ENCODE results near the gene TMCO6. TPM values are rescaled to one million over a fixed set of nuclear protein-coding genes. Genes with fewer than 3 reads are reported as not detected.
"Not testable (repeated sequence)": the region's sequence is repeated elsewhere in the genome, so short reads cannot be mapped to it uniquely, and the experiment has no call there.

Gene TMCO6
- 10 to 100 TPM; 12.6 to 18.7 (median 17.5) TPM for polyA plus RNA-seq

- peak within 1 kb of the TSS; percentile 41 for H3K27ac ChIP-seq (ENCODE audit: low read depth, low read length)
- WGBS, 3 donors: 0 to 1% (median 0%) methylated on average over 57 to 63 of the region's 63 CpGs
Observed at GRCh38 chr5:140639148-140639981, at the start of gene TMCO6. TSS of gene TMCO6 (plus strand) at chr5:140639451. CDS start at chr5:140639528, 77 bp downstream.

GRCh38 chr5:140590861-140591260 lies 48.4 kb upstream of the TMCO6 start:
- WGBS, 3 donors: 87 to 95% (median 95%) methylated on average over 7 of the region's 7 CpGs
- H3K27ac ChIP-seq (ENCODE audit: low read depth, low read length): no peak overlapping the region

- 74 to 75% (median 75%) methylated on average over 5 of the region's 5 CpGs for WGBS, 3 donors
Observed at GRCh38 chr5:140591747-140592372, 47.4 kb upstream of the TMCO6 start.

GRCh38 chr5:140593070-140593469 lies 46.2 kb upstream of the TMCO6 start:
- WGBS, 3 donors: 37 to 56% (median 50%) methylated on average over 10 to 12 of the region's 14 CpGs

More at GRCh38 chr5:140591747-140592372, 47.4 kb upstream of the TMCO6 start:
- H3K27ac ChIP-seq (ENCODE audit: low read depth, low read length): no peak overlapping the region

GRCh38 chr5:140594169-140594568 lies 45.1 kb upstream of the TMCO6 start:
- H3K27ac ChIP-seq (ENCODE audit: low read depth, low read length): no peak overlapping the region
- 57 to 79% (median 72%) methylated on average over 4 to 6 of the region's 6 CpGs for WGBS, 3 donors

More at GRCh38 chr5:140593070-140593469, 46.2 kb upstream of the TMCO6 start:
- H3K27ac ChIP-seq (ENCODE audit: low read depth, low read length): not testable (repeated sequence)

- H3K27ac ChIP-seq (ENCODE audit: low read depth, low read length): no peak overlapping the region
- WGBS, 3 donors: 61 to 64% (median 61%) methylated on average over 5 of the region's 5 CpGs
Observed at GRCh38 chr5:140595538-140596300, 43.5 kb upstream of the TMCO6 start.

- H3K27ac ChIP-seq (ENCODE audit: low read depth, low read length): no peak overlapping the region
- WGBS, 3 donors: 33 to 44% (median 43%) methylated on average over 1 of the region's 1 CpG
Observed at GRCh38 chr5:140596321-140596741, 42.9 kb upstream of the TMCO6 start.

- 86 to 91% (median 88%) methylated on average over 2 of the region's 2 CpGs for WGBS, 3 donors
- no peak overlapping the region for H3K27ac ChIP-seq (ENCODE audit: low read depth, low read length)
Observed at GRCh38 chr5:140598836-140599235, 40.4 kb upstream of the TMCO6 start.

GRCh38 chr5:140600096-140600495 lies 39.2 kb upstream of the TMCO6 start:
- no peak overlapping the region for H3K27ac ChIP-seq (ENCODE audit: low read depth, low read length)

- H3K27ac ChIP-seq (ENCODE audit: low read depth, low read length): no peak overlapping the region
- 73 to 83% (median 75%) methylated on average over 4 of the region's 4 CpGs for WGBS, 3 donors
Observed at GRCh38 chr5:140602147-140602546, 37.1 kb upstream of the TMCO6 start.

- H3K27ac ChIP-seq (ENCODE audit: low read depth, low read length): not testable (repeated sequence)
- 89 to 91% (median 89%) methylated on average over 4 of the region's 4 CpGs for WGBS, 3 donors
Observed at GRCh38 chr5:140603446-140603698, 35.9 kb upstream of the TMCO6 start.

GRCh38 chr5:140603734-140604133 lies 35.5 kb upstream of the TMCO6 start:
- WGBS, 3 donors: 95 to 100% (median 96%) methylated on average over 2 of the region's 2 CpGs
- no peak overlapping the region for H3K27ac ChIP-seq (ENCODE audit: low read depth, low read length)

GRCh38 chr5:140605879-140606278 lies 33.4 kb upstream of the TMCO6 start:
- 56 to 88% (median 57%) methylated on average over 3 of the region's 3 CpGs for WGBS, 3 donors
- H3K27ac ChIP-seq (ENCODE audit: low read depth, low read length): no peak overlapping the region

- H3K27ac ChIP-seq (ENCODE audit: low read depth, low read length): no peak overlapping the region
- 56 to 96% (median 67%) methylated on average over 2 of the region's 2 CpGs for WGBS, 3 donors
Observed at GRCh38 chr5:140607031-140607430, 32.2 kb upstream of the TMCO6 start.

- no peak overlapping the region for H3K27ac ChIP-seq (ENCODE audit: low read depth, low read length)
Observed at GRCh38 chr5:140608722-140609121, 30.5 kb upstream of the TMCO6 start.

- peak overlapping the region; percentile 2 for H3K27ac ChIP-seq (ENCODE audit: low read depth, low read length)
- 40 to 74% (median 42%) methylated on average over 4 of the region's 4 CpGs for WGBS, 3 donors
Observed at GRCh38 chr5:140609126-140609525, 30.1 kb upstream of the TMCO6 start.

- WGBS, 3 donors: 44 to 87% (median 69%) methylated on average over 2 of the region's 2 CpGs
- H3K27ac ChIP-seq (ENCODE audit: low read depth, low read length): peak overlapping the region; percentile 55
Observed at GRCh38 chr5:140611020-140611521, 28.2 kb upstream of the TMCO6 start.

- H3K27ac ChIP-seq (ENCODE audit: low read depth, low read length): no peak overlapping the region
- WGBS, 3 donors: 74 to 89% (median 79%) methylated on average over 3 of the region's 3 CpGs
Observed at GRCh38 chr5:140622301-140622700, 16.9 kb upstream of the TMCO6 start.

GRCh38 chr5:140623061-140623460 lies 16.2 kb upstream of the TMCO6 start:
- not testable (repeated sequence) for H3K27ac ChIP-seq (ENCODE audit: low read depth, low read length)
